ENCODE data around the gene NT5C1A. TPM values are rescaled to one million over a fixed set of nuclear protein-coding genes. Genes with fewer than 3 reads are reported as not detected.

NT5C1A gene
- not detected in 2 replicates for total RNA-seq

DNA sequence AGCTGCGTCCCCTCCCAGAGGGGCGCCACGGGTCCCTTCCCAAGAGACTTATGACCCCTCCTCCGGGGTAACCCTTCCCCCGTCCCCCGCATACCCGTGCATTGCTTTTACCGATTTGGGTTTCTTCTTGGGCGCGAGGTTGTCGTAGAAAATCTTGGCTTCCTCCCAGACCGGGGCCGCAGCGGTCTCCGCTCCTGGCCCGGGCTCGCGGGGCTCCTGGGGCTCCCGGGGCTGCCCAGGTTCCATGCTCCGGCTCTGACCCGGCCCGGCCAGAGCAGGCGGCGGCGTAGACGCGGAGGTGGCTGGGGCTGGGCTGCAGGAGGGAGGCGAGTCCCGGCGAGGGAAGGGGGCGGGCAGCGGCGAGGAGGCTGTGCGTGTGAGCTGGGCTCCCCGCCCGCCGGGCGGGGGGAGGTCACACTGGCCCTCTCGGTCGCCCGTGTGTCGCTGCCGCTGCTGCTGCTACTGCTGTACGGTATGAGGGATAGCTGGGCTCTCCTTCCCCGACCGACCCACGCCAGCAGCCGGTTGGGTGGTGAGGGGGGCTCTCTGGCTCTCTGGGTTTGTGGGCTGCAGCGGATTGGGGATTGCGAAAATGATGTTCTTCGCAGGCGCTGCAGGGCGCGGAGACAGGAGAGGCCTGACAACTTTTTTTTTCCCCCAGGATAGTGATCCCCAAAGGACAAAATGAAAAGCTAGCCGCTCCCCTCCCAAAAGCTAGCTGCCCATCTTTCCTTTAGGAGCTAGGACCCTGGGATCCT lies at the start of gene NT5C1A:
Gene NT5C1A, minus strand, starts transcription at position 315 of the 758 bp plus-strand sequence. Its CDS starts 69 bp downstream, at position 246.

GRCh38 chr1:39691383-39692151 lies 19.7 kb upstream of the NT5C1A start, which contains the start of gene HPCAL4:
Gene HPCAL4 (minus strand): TSS chr1:39691433. CDS start chr1:39684603, 6,830 bp downstream.

DNA sequence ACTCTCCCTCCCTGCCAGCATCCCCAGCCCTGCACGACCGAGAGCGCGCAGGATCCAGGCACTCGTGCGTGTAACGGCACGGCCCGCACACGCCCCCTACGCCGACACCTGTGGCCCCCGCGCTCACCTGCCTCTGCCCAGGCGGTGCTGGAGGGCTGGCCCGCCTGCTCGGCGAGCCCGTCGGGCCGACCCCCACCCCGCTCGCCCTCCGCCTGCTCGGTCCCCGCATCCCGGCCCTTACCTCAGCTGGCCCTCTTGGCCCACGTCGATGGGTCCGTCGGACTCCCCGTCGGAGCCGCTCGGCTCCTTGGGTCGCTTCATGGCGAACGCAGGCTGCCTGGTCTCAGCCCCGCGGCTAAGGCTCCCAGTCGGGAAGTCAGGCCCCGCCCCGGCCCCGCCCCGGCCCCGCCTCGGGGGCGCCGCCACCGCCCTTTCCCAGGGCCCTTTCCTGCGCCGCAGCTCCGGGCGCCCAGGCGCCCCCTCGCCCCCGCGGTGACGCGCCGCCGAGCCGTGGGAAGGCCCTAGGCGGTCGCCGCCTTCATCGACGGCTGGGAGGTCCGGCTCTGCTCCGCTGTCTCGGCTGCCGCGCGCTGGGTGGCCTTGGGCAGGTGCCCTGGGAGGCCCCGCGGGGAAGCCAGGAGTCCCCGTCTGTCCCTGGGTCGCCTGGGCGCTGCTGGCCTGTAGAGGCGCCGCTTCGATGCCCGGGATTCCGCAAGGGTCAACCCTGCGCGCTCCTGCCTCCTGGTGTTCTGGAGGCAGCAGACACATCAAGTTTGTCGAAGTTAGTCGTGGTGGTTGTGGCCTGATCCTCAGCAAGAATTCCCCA lies 32.4 kb downstream of the NT5C1A start, which contains the start of gene HEYL:
Gene HEYL, minus strand, starts transcription at position 339 of the 826 bp plus-strand sequence. Its CDS starts 18 bp downstream, at position 321.

Other genes starting within 250 kb of the NT5C1A start
- gene BMP8A, start 180.5 kb downstream of the NT5C1A start, total RNA-seq: 5.3 TPM in 1 of 2 replicates, not detected in the other
- 131 and 166 TPM in 2 replicates for gene PABPC4, start 95.3 kb downstream of the NT5C1A start, total RNA-seq
- 0.57 TPM in 1 of 2 replicates, not detected in the other for gene HEYL, start 32.5 kb downstream of the NT5C1A start, total RNA-seq
- gene HPCAL4, start 19.3 kb upstream of the NT5C1A start, total RNA-seq: not detected in 2 replicates
- gene PPIE, start 66.8 kb upstream of the NT5C1A start, total RNA-seq: 28.6 and 35.0 TPM in 2 replicates
- gene OXCT2, start 99.2 kb upstream of the NT5C1A start, total RNA-seq: 0.29 and 0.88 TPM in 2 replicates
- gene BMP8B, start 116.8 kb upstream of the NT5C1A start, total RNA-seq: under 0.01 and 0.14 TPM in 2 replicates
- 19.7 and 24.6 TPM in 2 replicates for gene TRIT1, start 211.4 kb upstream of the NT5C1A start, total RNA-seq
- 0.14 and 0.44 TPM in 2 replicates for gene MYCL, start 229.8 kb upstream of the NT5C1A start, total RNA-seq

All from placental pericyte (primary cell).